Right ventricle myocardium inferior (tissue), 1 donor: ENCODE measurements around the gene PCDHB12. TPM values are rescaled to one million over a fixed set of nuclear protein-coding genes. Genes with fewer than 3 reads are reported as not detected.
"Not testable (repeated sequence)": the region's sequence is repeated elsewhere in the genome, so short reads cannot be mapped to it uniquely, and the experiment has no call there.

Experiments
- ATAC-seq: fragments of 200-7000 bp; cut with Tn5 transposase; one replicate; pipeline ENCODE4 v1.9.1; 2020; ENCODE audit warnings: mild to moderate bottlenecking, moderate library complexity
- DNase-seq: peaks from one replicate; pipeline ENCODE4 v3.0.0; 2021; ENCODE audit errors: missing footprints
- intact Hi-C: fragments of 100-400 bp; cut with DNase I; formaldehyde crosslinking; loops from one replicate; pipeline ENCODE4 v1.11.0; 2022
- long read RNA-seq: library from polyadenylated mRNA; unstranded; transcript quantifications from one replicate; pipeline ENCODE4 v2.0.0, GENCODE V29; 2021
- total RNA-seq: library from RNA; stranded (reverse); fragmentation: NEBNext Ultra II Directional; extraction: Animal tissue kit (Norgen Biotek cat#: 25700); gene quantifications from one replicate; pipeline ENCODE4 v1.2.1, GENCODE V29; 2021
- donor health status: DM: no; HTN: yes; CAD: no; lungs with severe emphysema.

The PCDHB12 gene
- 1.3 TPM for total RNA-seq
- long read RNA-seq = 0 reads

DNA sequence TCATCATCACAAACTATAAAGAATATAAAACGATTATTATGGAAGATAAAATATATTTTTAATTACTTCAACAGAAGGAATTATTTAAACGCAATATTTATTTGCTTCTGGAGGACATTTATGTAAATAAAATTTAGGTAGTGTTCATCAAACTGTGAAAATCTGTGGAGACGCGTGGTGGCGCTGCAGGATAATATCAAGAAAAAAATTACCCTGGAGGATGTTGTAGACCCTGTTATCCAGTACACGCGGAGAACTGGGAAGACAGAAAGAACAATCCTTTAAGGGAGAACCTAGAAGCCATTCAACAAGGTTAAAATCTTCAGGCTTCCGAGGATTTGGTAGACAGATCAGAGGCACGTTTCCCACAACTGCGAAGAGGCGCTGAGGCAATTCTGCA lies at the start of gene PCDHB12:
TSS of gene PCDHB12 (plus strand) at position 242 of the 400 bp plus-strand sequence. CDS start 189 bp downstream, outside the sequence.
- intact Hi-C loops = no loop called here
- ATAC-seq = no peak
- no peak for DNase-seq

GRCh38 chr5:141172381-141173204 lies 35.9 kb upstream of the PCDHB12 start, which contains the start of gene PCDHB7:
Gene PCDHB7, plus strand, starts transcription at chr5:141172644. Its CDS starts 192 bp downstream, at chr5:141172836.
- intact Hi-C loops = no loop called here
- ATAC-seq (no peak), DNase-seq (no peak)

GRCh38 chr5:141174291-141175104 lies 34.0 kb upstream of the PCDHB12 start:
- ATAC-seq, intact Hi-C loops, DNase-seq: not testable (repeated sequence)

GRCh38 chr5:141175933-141176332 lies 32.6 kb upstream of the PCDHB12 start:
- ATAC-seq (no peak), DNase-seq (no peak)
- intact Hi-C loops = no loop called here

- intact Hi-C loops, DNase-seq: not testable (repeated sequence)
- peak; percentile 73 for ATAC-seq
These were observed 30.8 kb upstream of the PCDHB12 start, which contains the start of gene PCDHB8 for GRCh38 chr5:141177577-141178191. Gene PCDHB8, plus strand, starts transcription at chr5:141177790. Its CDS starts 245 bp downstream, at chr5:141178035.

GRCh38 chr5:141179371-141179770 lies 29.1 kb upstream of the PCDHB12 start:
- DNase-seq, ATAC-seq, intact Hi-C loops: not testable (repeated sequence)

DNA sequence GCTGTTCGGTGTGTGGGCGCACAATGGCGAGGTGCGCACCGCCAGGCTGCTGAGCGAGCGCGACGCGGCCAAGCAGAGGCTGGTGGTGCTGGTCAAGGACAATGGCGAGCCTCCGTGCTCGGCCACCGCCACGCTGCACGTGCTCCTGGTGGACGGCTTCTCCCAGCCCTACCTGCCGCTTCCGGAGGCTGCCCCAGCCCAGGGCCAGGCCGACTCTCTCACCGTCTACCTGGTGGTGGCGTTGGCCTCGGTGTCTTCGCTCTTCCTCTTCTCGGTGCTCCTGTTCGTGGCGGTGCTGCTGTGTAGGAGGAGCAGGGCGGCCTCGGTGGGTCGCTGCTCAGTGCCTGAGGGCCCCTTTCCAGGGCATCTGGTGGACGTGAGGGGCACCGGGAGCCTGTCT lies 28.6 kb upstream of the PCDHB12 start:
- ATAC-seq, intact Hi-C loops, DNase-seq: not testable (repeated sequence)

- DNase-seq (no peak), ATAC-seq (no peak)
- intact Hi-C loops = no loop called here
These were observed 28.2 kb upstream of the PCDHB12 start for GRCh38 chr5:141180313-141180712.

DNA sequence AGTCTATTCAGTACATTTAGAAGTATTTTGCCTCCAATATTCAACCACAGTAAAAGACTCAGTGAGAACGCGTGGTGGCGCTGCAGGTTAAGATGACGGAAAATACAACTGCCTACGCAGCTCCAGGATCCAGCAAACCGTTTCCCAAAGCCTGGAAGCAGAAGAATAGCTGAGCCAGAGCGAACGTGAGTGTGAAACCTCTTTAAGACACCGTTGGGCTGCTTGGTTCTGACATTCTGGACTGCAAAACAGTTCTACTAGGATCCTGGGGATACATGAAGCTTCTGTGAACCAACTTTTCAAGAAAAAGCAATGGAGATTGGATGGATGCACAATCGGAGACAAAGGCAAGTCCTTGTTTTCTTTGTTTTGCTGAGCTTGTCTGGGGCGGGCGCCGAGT lies 26.3 kb upstream of the PCDHB12 start, which contains the start of gene PCDHB16:
TSS of gene PCDHB16 (plus strand) at position 140 of the 400 bp plus-strand sequence. CDS start at position 313, 173 bp downstream.
- DNase-seq (no peak), ATAC-seq (no peak)
- intact Hi-C loops = no loop called here

- ATAC-seq, intact Hi-C loops, DNase-seq: not testable (repeated sequence)
These were observed 24.2 kb upstream of the PCDHB12 start for GRCh38 chr5:141184117-141184855.

DNA sequence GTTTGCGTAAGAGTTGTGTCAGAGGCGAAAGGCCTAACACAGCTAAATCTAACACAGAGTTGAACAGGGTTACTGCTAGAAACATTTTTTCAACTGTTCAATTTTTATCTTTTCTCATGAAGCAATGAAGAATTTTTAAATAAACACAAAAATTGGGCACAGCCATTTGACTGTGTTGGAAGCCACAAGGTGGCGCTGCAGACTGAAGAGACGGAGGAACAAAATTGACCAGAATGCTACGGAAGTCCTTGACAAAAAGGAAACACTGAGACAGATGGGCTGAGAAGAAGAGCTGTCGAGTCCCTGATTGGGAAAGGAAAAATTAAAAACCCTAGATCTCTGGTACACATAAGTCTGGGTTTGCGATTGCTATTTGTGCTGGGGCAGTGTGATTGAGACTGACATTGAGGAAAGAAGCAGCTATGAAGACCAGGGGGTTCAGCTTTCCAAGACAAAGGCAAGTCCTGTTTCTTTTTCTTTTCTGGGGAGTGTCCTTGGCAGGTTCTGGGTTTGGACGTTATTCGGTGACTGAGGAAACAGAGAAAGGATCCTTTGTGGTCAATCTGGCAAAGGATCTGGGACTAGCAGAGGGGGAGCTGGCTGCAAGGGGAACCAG lies 21.5 kb upstream of the PCDHB12 start, which contains the start of gene PCDHB9:
TSS of gene PCDHB9 (plus strand) at position 265 of the 616 bp plus-strand sequence. CDS start at position 423, 158 bp downstream.
- no peak for DNase-seq
- ATAC-seq = no peak
- intact Hi-C loops = no loop called here

GRCh38 chr5:141188682-141189081 lies 19.8 kb upstream of the PCDHB12 start:
- DNase-seq, intact Hi-C loops, ATAC-seq: not testable (repeated sequence)

DNA sequence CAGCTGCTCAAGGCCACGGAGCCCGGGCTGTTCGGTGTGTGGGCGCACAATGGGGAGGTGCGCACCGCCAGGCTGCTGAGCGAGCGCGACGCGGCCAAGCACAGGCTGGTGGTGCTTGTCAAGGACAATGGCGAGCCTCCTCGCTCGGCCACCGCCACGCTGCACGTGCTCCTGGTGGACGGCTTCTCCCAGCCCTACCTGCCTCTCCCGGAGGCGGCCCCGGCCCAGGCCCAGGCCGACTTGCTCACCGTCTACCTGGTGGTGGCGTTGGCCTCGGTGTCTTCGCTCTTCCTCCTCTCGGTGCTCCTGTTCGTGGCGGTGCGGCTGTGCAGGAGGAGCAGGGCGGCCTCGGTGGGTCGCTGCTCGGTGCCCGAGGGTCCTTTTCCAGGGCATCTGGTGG lies 19.4 kb upstream of the PCDHB12 start:
- DNase-seq, intact Hi-C loops, ATAC-seq: not testable (repeated sequence)

DNA sequence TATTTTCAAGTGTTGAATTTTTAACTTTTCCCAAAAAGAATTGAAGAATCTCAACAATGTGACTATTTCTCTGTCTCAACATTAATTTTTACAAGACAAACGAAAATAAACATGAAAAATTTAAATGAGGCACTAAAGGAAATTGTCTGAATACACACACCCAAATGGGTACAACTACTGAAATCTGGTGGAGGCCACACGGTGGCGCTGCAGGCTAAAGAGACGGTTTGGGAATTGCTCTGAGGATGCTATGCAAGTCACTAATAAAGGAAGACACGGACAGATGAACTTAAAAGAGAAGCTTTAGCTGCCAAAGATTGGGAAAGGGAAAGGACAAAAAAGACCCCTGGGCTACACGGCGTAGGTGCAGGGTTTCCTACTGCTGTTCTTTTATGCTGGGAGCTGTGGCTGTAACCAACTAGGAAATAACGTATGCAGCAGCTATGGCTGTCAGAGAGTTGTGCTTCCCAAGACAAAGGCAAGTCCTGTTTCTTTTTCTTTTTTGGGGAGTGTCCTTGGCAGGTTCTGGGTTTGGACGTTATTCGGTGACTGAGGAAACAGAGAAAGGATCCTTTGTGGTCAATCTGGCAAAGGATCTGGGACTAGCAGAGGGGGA lies 16.3 kb upstream of the PCDHB12 start, which contains the start of gene PCDHB10:
TSS of gene PCDHB10 (plus strand) at position 244 of the 616 bp plus-strand sequence. CDS start at position 444, 200 bp downstream.
- no peak for ATAC-seq
- intact Hi-C loops = no loop called here
- no peak for DNase-seq

GRCh38 chr5:141194332-141194731 lies 14.2 kb upstream of the PCDHB12 start:
- DNase-seq, ATAC-seq, intact Hi-C loops: not testable (repeated sequence)

GRCh38 chr5:141196363-141196762 lies 12.2 kb upstream of the PCDHB12 start:
- intact Hi-C loops = no loop called here
- ATAC-seq (no peak), DNase-seq (no peak)
